ENCODE measurements around the gene KBTBD4. TPM values are rescaled to one million over a fixed set of nuclear protein-coding genes. Genes with fewer than 3 reads are reported as not detected.

KBTBD4 gene
- total RNA-seq, 1 donor from 2014 or later = 13.2 TPM

DNA sequence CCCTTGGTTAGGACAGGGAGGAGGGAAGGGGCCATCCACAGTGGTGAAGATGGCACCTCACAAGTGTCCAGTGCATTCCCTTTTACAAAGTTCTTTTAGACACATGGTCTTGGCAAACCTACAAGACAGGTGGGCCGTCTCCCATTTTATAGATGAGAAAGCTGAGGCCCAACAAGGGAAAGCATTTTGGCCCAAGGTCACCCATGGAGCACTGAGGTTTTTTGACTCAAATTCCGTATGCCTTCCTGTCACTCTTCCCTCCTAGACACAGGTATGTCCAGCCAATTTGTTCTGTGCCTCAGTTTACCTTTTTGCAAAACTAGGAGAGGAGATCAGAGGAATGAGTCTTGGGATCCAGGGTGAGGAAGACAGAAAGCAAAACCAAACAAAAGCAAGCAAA lies 14.2 kb upstream of the KBTBD4 start:
- intact Hi-C loops (cut with micrococcal nuclease) = no loop called here
- no peak for ATAC-seq
- no peak for DNase-seq

DNA sequence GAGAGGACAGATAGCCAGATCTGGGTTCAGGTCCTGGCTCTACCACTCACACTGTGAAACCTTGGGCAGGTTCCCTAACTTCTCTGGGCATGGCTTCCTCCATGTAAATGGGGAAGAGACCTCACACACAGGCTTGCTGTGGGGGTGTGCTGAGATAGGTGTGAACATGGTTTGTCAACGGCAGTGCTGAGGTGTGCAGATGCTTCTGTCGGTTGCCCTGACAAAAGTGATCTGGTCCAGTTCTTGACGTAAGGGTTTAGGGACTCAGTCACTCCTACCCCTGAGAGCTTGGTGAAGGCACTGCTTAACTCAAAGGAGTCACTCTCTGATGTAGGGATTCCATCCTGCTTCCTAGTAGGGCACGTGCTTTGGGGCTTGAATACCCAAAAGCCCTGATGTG lies 13.5 kb upstream of the KBTBD4 start:
- intact Hi-C loops (cut with micrococcal nuclease) = no loop called here
- ATAC-seq (no peak), DNase-seq (no peak)

DNA sequence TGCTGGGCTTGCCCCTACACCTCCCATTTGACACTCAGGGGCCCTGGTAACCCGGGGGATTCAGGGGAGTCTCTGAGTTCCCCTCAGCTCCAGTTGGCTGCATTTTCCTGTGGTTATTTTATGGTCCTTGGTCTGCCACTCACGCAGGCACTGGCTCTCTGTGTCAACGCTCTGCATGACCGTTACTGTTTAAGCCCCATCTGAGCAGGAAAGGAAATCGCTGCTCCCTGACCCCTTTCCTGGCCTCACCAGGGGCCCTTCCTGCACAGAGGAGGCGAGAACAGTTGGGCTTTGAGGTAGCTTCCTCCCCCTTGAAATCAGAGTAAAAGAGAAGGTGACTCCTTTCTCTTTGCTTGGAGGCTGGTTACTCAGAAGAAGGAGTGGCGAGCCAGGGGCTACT lies 13.0 kb upstream of the KBTBD4 start:
- DNase-seq (no peak), ATAC-seq (no peak)
- intact Hi-C loops (cut with micrococcal nuclease) = no loop called here

DNA sequence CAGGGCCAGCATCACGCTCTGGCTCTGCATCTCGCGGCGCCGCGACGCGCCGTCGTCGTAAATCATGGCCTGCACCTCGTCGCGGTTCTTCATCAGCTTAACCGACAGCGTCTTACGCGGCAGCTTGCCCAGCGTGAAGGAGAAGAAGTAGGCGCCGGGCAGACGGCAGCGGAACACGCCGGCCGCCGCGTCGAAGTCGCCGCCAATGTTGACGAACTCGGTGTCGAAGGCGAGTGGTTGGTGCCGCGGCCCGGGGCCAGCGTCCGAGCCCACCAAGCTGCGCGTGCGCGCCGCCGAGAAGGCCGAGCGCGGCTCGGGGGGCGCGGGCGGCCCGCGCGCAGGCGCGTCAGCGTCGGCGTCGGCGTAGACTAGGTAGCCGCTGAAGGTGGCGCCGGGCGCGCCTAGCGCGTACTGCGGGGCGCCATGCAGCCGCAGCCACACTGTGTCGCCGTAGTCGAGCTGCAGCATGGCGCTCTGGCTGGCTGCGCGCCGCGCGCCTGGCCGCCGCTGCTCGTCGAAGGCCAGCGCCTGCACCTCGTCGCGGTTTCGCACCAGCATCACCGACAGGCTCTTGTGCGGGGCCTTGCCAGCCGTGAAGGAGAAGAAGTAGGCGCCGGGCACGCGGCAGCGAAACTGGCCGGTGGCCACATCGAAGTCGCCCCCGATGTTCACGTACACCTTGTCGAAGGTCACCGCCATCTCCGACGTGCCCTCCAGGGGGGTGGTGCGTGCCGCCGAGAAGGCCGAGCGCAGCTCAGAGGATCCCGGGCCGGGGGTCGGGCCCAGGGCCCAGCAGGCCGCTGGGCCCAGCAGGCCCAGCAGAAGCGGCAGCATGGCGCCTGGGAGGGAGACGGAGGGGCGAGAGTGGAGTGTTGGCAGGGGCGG lies 11.4 kb upstream of the KBTBD4 start:
- DNase-seq (peak; percentile 54), ATAC-seq (peak; percentile 16)
- intact Hi-C loops (cut with micrococcal nuclease) = no loop called here

DNA sequence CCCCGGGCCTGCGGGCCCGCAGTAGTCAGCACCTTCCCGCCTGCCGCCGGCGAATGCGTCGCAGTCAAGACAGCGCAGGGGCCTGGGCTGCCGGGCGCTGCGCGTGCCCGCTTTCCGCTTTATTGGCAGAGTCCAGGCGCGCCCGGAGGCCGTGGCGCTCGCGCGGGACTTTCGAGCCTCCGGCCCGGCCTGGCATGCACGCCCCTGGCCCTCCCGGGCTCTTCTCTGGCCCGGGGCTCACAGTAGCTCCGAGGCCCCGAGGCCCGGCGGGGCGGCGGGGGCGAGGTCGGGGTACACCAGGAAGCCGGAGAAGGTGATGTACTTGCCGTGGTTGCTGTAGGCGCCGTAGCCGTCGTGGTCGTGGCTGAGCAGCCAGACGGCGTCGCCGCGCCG lies 10.8 kb upstream of the KBTBD4 start:
- peak; percentile 49 for DNase-seq
- peak; percentile 19 for ATAC-seq
- intact Hi-C loops (cut with micrococcal nuclease) = no loop called here

DNA sequence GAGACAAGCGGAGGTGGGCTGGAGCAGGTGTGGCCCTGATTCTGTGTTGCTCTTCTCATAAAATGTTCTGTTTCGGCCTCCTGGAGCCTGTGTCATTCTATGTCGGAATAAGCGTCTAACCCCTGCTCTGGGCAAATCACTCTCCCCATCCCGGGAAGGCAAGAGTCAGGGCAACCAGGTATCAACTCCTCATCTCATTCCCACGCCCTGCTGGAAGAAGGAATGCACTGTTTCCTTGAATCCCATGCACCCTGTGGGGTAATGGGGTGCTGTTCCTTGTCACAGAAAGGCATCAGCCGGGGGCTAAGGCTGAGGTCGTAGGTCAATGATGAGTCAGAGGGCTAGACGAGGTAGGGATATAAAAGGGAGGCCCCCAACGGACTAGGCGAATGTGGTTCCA lies 10.3 kb upstream of the KBTBD4 start:
- intact Hi-C loops (cut with micrococcal nuclease) = no loop called here
- no peak for ATAC-seq
- DNase-seq = no peak

DNA sequence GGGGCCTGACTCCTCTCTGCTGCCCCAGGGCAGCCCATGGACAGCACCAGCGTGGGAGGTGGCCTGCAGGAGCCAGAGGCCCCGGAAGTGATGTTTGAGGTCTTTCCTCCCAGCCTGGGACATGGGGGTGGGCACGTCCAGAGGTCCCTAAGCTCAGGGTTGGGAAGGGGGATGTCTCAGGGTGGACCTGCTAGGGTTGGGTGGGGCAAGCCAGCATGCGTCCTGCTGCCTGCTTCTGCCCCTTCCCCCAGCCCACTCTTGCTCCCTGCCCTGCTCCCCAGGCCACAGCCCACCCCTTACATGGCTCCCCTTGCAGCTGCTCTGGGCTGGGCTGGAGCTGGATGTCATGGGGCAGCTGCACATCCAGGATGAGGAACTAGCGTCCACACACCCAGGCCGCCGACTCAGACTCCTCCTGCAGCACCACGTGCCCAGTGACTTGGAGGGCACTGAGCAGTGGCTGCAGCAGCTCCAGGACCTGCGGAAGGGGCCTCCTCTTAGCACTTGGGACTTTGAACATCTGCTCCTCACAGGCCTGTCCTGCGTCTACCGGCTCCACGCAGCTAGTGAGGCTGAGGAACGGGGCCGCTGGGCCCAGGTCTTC lies 9.1 kb upstream of the KBTBD4 start:
- DNase-seq = peak; percentile 71
- ATAC-seq = peak; percentile 46
- intact Hi-C loops (cut with micrococcal nuclease) = no loop called here

DNA sequence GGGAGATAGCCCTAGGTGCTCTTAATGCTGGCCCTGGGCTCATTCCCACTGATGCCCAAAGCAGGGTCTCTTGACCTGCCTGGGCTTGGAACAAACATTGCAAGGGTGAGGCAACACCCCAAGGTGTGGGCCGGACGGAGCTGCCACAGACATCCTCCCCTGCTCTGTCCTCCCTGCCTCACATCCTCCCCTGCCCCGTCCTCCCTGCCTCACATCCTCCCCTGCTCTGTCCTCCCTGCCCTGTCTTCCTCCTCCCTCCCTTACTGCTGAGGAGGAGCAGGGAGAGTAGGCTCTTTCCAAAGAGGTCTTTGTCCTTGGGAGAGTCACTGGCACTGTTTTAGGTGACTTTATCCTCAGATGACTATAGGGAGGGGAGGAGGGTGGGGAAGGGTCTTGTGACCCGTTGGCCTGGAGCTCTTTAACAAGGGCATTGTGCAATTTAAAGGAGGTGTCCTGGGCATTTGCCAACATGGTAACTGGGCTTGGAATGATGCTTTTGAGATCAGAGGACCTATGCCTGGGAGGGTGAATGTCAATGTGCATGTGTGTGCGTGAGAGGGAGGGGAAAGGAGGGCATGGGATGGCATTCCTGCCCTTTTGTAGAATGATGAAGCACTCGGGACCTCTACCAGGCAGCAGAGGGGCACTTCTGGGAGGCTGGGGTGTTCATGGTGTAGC lies 8.4 kb upstream of the KBTBD4 start:
- intact Hi-C loops (cut with micrococcal nuclease) = no loop called here
- ATAC-seq = peak; percentile 5
- no peak for DNase-seq

DNA sequence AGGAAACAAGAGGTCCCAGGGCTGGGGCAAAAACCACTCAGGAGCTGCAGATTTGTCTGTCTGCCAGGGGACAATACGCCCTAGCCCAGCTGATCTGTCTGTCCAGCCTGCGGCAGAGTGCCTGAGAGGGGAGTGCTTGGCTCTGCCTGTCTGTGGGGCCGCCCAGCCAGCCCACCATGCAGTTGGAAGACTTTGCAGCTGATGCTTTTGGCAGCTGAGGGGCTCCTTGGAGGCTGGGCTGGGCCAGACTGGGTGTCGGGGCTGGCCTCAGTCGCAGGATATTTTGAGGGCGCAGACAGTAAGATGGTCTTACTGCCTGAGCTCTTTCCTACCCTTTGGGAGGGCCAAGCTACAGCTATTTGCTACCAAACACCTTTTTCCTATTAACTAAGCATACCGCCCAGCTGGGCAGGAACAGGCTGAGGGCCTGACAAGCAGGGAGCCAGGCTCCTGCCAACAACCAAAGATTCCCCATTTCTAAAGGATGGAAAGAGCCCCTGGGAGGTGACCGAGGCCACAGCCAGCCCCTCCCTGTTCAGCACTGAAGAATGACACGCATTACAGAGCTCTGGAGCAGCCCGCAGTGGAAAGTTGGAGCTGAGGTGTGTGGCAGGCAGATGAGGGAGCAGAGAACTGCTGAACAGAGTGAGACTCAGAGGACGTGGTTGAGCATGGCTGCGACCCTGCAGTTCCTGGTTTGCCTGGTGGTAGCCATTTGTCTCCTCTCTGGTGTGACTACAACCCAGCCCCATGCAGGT lies 7.5 kb upstream of the KBTBD4 start, which contains the start of gene FAM180B:
TSS of gene FAM180B (plus strand) at position 581 of the 758 bp plus-strand sequence. CDS start at position 672, 91 bp downstream.
- intact Hi-C loops (cut with micrococcal nuclease) = no loop called here
- DNase-seq = peak; percentile 40
- peak; percentile 51 for ATAC-seq

DNA sequence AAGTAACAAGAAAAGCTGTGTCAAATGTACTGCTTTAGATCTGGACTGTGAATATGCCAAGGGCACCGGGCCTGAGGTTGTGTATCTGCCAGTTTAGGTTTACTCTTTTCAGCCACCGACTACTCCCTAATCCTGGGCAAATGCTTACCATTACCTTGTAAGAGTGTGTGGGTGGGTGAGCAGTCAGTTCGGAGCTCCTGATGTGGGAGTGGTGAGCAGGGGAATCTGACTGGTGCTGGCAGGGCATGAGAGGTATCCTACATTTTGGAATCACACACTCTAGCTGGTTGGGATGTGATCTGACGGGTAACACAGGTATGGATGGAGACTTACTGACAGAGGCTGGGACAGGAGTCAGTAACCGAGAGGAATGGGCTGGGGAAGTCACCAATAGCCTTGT lies 5.1 kb upstream of the KBTBD4 start:
- DNase-seq (no peak), ATAC-seq (no peak)
- intact Hi-C loops (cut with micrococcal nuclease) = no loop called here

DNA sequence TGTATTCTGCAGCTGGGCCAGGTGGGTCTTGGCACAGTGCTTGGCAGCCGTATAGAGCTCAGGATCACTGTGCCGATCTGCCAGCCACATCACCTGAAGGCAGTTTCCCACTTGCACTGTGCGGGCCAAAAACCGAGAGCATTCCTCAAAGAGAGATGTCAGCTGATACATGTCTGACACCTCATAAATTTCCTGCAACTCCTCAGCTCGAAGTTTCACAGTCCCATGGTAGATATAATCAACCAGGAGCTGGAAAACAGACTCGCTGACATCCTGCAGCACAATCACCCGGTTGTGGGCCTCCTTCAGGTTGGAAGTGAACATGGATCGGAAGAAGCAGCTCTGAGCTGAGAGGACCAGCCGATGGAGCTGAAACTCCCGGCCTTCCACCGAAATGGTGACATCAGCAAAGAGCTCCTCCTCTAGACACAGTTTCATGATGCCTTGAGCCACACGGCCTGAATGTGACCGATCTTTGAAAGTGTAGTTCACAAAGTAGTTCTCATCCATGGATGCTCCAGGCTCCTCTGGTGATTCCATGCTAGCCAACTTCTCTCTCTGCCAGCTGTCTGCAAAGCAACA lies 1.2 kb downstream of the KBTBD4 start:
- DNase-seq = no peak
- ATAC-seq = no peak
- intact Hi-C loops (cut with micrococcal nuclease) = no loop called here

DNA sequence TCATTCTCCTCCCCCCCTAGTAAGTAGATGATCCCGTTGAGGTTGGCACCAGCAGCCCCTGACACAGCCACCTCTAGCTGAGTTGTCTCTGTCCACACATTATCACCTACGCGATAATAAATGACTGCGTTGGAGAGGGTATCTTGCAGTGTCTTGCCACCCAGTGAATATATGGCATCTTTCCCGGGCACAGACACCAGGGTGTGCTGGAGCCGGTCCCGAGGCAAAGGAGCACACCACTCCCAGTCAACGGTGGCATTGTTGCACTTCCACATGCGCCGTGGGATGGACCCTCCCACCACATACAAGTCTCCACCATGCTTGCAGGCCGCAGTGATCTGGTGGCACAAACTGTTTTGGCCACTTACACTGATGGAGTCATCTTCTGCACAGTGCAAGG lies 5.4 kb downstream of the KBTBD4 start:
- intact Hi-C loops (cut with micrococcal nuclease) = no loop called here
- ATAC-seq = peak; percentile 92
- DNase-seq = peak; percentile 66

DNA sequence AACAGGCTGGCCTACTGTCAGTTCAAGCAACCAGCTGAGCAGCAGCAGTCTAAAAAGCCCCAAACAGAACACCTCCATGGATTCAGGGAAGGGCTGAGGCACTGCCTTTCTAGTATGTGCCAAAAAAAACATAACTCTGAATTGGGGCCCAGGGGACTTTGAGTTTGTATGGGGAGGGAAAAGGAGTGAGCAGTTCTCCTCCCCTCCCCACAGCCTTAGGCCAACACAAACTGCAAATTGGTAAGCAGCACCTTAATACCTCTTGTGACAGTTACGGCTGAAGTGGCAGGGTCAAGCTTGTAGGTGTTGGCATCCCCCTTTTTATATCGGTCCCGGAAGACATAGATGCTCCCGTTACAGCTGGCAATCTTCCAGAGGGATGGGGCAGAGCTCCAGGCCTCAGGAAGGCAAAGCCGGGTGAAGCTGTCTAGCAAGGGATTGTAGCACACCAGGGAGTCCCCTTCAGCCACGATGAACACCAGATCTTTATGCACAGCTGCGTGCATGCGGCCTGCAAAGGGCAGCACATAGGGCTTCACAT lies 6.0 kb downstream of the KBTBD4 start:
- intact Hi-C loops (cut with micrococcal nuclease) = no loop called here
- peak; percentile 23 for ATAC-seq
- DNase-seq = no peak

DNA sequence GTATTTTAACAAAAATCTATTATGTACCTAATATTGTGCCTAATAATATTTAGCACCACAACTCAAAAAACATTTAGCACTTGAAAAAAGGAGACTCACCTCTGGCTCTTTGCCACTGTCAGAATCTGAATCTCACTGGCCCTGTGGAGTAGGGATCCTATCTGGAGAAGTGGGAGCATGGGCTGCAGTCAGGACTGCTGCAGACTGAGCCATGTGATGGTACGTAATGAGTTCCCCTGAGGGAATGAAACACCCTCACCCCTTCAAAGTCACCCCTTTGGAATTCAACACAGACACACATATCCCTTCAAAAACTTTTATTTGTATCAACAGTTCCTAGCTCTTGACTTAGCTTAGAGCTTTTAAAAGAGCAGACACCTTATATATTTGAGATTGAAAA lies 6.9 kb downstream of the KBTBD4 start:
- DNase-seq (no peak), ATAC-seq (no peak)
- intact Hi-C loops (cut with micrococcal nuclease) = no loop called here

DNA sequence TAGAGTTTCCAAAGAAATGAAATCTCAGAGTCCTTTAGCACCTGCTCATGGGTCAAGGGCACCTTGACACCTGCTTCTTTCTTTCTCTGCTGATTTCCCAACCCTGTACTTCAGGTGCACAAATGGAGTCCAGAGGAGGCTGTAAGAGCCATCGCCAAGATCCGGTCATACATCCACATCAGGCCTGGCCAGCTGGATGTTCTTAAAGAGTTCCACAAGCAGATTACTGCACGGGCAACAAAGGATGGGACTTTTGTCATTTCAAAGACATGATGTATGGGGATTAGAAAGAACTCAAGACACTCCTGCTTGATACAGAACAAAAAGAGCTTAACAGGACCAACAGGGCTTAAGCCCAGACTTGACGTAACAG lies 7.4 kb downstream of the KBTBD4 start:
- intact Hi-C loops (cut with micrococcal nuclease) = no loop called here
- DNase-seq (no peak), ATAC-seq (no peak)

DNA sequence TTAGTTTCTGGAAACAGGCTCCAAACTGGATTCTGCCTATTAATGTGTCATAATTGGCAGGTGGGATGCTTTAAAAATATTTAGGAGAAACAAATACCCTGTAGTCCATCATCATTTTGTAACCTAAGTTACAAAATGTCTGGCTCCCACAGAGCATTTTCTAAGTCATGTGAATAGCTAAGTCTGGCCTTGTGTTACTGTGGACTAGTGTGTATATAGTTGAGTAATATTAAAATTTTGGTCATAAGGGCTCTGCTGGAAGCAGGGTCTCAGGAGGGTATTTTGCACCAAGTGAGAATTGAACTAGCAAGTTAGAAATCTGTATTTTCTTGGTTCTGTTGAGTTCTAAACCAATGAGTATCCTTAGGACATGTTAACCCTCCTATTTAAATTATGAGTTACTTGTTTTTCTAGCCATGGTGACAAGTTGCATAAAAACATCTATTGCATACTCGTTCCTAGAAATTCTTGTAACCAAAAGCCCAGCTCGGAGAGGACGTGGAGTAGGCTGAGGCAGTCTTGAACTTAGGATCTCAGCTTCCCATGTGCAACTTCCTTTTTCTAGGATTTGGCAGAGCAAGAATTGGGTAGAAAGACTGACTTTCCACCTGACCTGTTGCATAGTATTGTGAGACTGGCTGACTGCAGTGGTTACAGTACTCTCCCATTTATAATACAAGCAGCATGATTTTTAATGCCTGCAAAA lies 8.0 kb downstream of the KBTBD4 start:
- no peak for ATAC-seq
- DNase-seq = no peak
- intact Hi-C loops (cut with micrococcal nuclease) = no loop called here

DNA sequence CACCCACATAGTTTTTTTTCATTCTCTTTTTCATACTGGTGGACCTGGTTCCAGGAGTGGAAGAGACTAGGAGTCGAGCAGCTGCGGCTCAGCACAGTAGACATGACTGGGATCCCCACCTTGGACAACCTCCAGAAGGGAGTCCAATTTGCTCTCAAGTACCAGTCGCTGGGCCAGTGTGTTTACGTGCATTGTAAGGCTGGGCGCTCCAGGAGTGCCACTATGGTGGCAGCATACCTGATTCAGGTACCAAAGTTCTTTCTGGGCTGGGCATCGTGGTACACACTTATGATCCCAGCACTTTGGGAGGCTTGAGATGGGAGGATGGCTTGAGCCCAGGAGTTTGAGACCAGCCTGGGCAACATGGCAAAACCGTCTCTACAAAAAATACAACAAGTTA lies 9.1 kb downstream of the KBTBD4 start:
- ATAC-seq = no peak
- intact Hi-C loops (cut with micrococcal nuclease) = no loop called here
- DNase-seq = no peak

DNA sequence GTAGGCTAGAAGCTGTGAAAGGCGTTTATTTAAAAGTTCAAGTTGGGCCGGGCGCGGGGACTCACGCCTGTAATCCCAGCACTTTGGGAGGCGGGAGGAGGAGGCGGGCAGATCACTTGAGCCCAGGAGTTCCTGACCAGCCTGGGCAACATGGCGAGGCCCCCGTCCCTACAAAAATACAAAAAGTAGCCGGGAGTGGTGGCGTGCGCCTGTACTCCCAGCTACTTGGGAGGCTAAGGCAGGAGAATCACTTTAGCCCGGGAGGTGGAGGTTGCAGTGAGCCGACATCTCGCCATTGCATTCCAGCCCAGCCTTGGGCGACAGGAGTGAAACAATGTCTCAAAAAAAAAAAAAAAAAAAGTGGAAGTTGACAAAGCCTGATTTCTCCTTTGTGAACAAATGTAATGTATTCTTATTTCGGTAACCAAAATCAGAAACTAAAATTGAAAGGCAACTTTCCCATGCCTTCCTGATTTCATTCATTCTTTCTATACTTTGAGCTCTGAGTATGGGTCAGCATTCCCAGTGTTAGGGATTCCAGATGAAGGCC lies 12.5 kb downstream of the KBTBD4 start:
- ATAC-seq = peak; percentile 4

More for the DNA sequence above, 12.5 kb downstream of the KBTBD4 start:
- no peak for DNase-seq
- intact Hi-C loops (cut with micrococcal nuclease) = no loop called here

Measured in left ventricle myocardium superior (tissue), 1 donor.